SW480 (cell line): ENCODE data around the gene SNX21.

Experiments used
- DNase-seq: peaks from one replicate; pipeline ENCODE4 v3.0.0-alpha.2; 2016; ENCODE audit warnings: low spot score

Gene SNX21

DNA sequence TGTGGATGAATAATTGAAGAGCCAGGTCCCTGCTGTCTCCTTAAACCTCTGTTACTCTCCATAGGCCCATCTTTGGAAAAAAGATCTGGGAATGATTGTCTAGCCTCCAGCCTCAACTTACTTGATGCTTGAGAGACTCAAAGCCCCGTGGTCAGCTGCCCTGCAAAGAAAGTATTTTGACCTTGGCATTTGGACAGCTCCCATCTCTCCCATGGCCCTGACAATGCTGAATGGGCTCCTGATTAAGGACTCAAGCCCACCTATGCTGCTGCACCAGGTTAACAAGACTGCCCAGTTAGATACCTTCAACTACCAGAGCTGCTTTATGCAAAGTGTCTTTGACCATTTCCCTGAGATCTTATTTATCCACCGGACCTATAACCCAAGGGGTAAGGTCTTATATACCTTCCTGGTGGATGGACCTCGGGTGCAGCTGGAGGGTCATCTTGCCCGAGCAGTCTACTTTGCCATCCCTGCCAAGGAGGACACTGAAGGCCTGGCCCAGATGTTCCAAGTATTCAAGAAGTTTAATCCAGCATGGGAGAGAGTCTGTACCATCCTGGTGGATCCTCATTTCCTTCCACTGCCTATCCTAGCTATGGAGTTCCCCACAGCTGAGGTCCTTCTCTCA lies 49.0 kb downstream of the SNX21 start:
- DNase-seq: no peak

GRCh38 chr20:45883100-45883469 lies 49.5 kb downstream of the SNX21 start:
- no peak for DNase-seq

- DNase-seq: no peak
These were observed 53.2 kb downstream of the SNX21 start for GRCh38 chr20:45886590-45887345.

GRCh38 chr20:45887346-45887715 lies 53.7 kb downstream of the SNX21 start, which contains the start of gene SPATA25:
TSS of gene SPATA25 (minus strand) at chr20:45887622. CDS start at chr20:45887590, 32 bp downstream.
- no peak for DNase-seq

DNA sequence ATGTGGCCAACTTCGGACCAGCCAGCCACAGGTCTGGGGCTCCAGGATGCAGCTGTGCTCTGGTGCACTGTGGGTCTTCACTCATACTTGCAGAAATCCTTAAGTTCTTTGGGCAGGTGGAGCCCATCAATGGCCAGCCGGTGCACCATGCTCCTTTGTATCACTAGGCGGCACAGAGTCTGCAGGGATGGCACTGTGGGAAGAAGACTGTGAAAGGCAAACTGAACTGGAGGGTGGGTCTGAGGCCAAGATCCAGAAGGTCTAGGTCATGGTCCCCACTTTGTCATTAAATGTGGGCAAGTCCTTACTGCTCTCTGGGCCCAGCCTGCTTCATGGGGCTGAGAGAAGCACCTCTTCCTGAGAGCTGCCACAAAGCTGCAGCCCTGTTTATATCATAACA lies 55.1 kb downstream of the SNX21 start:
- no peak for DNase-seq

DNA sequence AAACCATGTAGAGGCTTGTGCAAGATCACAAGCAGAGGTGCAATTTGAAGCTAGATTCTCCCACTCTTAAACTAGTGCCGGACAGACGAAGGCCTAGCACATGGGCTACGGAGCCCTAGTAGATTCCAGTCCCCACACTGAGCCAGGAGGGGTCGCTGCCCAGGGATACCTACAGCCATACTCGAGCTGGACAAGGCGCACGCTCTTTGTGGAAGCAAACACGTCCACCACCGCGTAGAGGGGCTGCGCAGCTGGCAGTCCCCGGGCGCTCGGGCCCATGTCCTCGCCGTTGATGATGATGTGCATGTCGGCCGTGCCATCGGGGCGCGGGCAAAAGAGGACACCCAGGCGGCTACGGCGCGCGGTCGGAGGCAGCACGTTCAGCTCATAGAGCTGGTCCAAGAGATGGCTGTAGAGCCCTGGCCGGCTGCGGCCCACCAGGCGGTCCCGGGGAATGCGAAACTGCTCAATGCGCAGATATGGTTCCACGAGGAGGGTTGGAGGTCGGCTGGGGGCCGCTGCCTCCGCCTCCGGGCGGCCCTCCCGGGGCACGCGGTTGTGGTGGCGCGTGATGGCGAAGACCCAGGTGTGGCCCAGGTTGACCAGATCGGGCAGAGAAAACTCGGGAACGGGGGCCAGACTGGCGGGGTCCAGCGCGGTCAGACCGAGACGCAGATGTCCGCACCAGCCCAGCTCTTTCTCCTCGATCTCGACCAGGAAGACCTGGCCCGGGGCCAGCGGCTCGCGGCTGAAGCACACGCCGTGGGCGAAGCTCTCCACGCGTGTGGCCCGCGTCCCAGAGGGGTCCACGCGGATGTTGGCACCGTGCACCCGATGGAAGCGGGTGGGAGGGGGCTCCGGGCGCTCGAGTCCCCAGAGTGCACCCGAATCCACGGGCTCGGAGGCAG lies 56.7 kb downstream of the SNX21 start:
- DNase-seq: peak; percentile 68

GRCh38 chr20:45890985-45891983 lies 57.7 kb downstream of the SNX21 start, which contains the start of the genes CTSA and NEURL2:
TSS of gene CTSA (plus strand) at chr20:45891335. CDS start at chr20:45891569, 234 bp downstream.
TSS of gene NEURL2 (minus strand) at chr20:45891208. CDS start at chr20:45890991, 217 bp downstream.
- peak; percentile 95 for DNase-seq

DNA sequence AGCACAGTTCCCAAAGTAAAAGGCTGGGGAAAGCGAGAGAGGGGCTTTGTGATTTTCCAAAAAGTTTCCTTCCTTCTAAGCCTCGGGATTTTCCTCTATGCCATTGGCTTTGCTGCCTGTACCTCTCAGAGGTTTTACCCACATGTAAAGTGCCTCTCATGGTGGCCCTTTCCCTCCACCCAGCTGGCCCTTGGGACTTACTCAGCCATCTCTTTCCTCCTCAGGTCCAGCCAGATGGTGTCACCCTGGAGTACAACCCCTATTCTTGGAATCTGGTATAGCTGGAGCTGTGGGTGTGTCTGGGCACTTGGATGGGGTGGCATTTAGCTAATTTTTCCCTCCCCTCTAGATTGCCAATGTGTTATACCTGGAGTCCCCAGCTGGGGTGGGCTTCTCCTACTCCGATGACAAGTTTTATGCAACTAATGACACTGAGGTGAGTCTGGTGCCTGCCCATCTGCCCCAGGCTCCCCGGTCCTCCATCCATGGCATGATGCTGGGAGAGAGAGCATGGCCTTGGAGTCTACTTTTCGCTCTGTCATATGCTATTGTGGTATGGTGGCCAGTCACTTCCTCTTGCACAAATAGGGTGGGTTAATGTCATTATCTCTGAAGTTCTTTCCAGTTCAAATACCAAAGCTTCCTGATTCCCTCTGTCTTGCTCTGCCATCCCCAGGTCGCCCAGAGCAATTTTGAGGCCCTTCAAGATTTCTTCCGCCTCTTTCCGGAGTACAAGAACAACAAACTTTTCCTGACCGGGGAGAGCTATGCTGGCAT lies 58.6 kb downstream of the SNX21 start:
- peak; percentile 38 for DNase-seq
